K562 (cell line): ENCODE measurements around the gene MYH7. TPM values are rescaled to one million over a fixed set of nuclear protein-coding genes. Genes with fewer than 3 reads are reported as not detected.
A peak's percentile ranks its signal among the peaks of the same experiment; 100 is the strongest.
"Not testable (repeated sequence)": the region's sequence is repeated elsewhere in the genome, so short reads cannot be mapped to it uniquely, and the experiment has no call there.

Experiments used
- ATAC-seq: fragments of 200-7000 bp; cut with Tn5 transposase; 3 replicates; pipeline ENCODE4 v1.9.1; 2020; ENCODE audit warnings: moderate library complexity
- BruUV-seq: library from RNA; stranded (reverse); fragments of 400-500 nt; replicated peaks from 2 replicates; lab custom pipeline; 2021; lab: Mats Ljungman, UMichigan
- CTCF ChIA-PET: fragments of 300-600 bp; formaldehyde crosslinking; extraction: SDS; loops from one replicate; lab custom pipeline; 2021; ENCODE audit warnings: low intra/inter-chr PET ratio; lab: Yijun Ruan, JAX
- POLR2A ChIA-PET: fragments of 300-600, 350-650 bp; sonication (Branson Sonifier 250); formaldehyde crosslinking; extraction: SDS; loops from one replicate; lab custom pipeline; 2021; ENCODE audit warnings: antibody characterized with exemption, inconsistent platforms; lab: Yijun Ruan, JAX
- DNase-seq, 4 experiments: peaks; one replicate each; pipeline versions ENCODE4 v3.0.0 to v3.0.0-alpha.2; 2011 to 2018; ENCODE audit warnings: low spot score in 3 of 4, mixed read lengths in 3 of 4; ENCODE audit errors: extremely low read depth in 1 of 4
- FAIRE-seq: peaks from 2 replicates; lab custom pipeline; 2011; peaks lifted over from hg19 to GRCh38; lab: Jason Lieb, UNC
- H2AFZ ChIP-seq: 2 replicates; pipeline ENCODE4 v1.6.0; 2011; ENCODE audit warnings: low read depth, low read length, control low read depth, inconsistent platforms
- H3K27ac ChIP-seq: fragments of 200-600 bp; 3 replicates; pipeline ENCODE4 v1.8.0; 2011; ENCODE audit warnings: low read depth, mild to moderate bottlenecking, control low read depth, inconsistent platforms, low read length, moderate library complexity, mixed read lengths; ENCODE audit errors: extremely low read depth
- H3K27me3 ChIP-seq, 2 experiments: fragments of 300-600 bp in 1 of 2; 2 replicates in 1 of 2; 3 replicates in 1 of 2; pipeline versions ENCODE4 v1.6.0 to v1.8.0; 2011; ENCODE audit warnings: inconsistent platforms in 2 of 2, low read length in 2 of 2, mild to moderate bottlenecking in 1 of 2, mixed read lengths in 1 of 2, moderate library complexity in 1 of 2; ENCODE audit not compliant: control insufficient read depth in 2 of 2, insufficient read depth in 2 of 2
- H3K36me3 ChIP-seq: fragments of 300-600 bp; 3 replicates; pipeline ENCODE4 v1.8.0; 2011; ENCODE audit warnings: mild to moderate bottlenecking, low read length, inconsistent platforms; ENCODE audit not compliant: control insufficient read depth, insufficient read depth
- H3K4me1 ChIP-seq, 2 experiments: fragments of 200-600 bp in 1 of 2; replicated peaks in 1 of 2; 2 replicates in 1 of 2; 3 replicates in 1 of 2; pipeline versions ENCODE4 v1.5.1 to v1.8.0; 2011; ENCODE audit warnings: inconsistent platforms in 2 of 2, low read length in 2 of 2, mild to moderate bottlenecking in 1 of 2, mixed read lengths in 1 of 2, moderate library complexity in 1 of 2; ENCODE audit not compliant: control insufficient read depth in 2 of 2, insufficient read depth in 2 of 2
- H3K4me2 ChIP-seq: 2 replicates; pipeline ENCODE4 v1.6.1; 2011; ENCODE audit warnings: low read length, control low read depth, inconsistent platforms, mixed read lengths; ENCODE audit not compliant: insufficient read depth
- H3K4me3 ChIP-seq: fragments of 200-600 bp; sonication (generic), shearing (Covaris generic); 2 replicates; pipeline ENCODE4 v1.5.1; 2016; ENCODE audit warnings: control low read depth, inconsistent platforms
- H3K79me2 ChIP-seq: fragments of 200-600 bp; 3 replicates; pipeline ENCODE4 v1.8.0; 2011; ENCODE audit warnings: low read length, inconsistent platforms; ENCODE audit not compliant: control insufficient read depth, insufficient read depth
- H3K9ac ChIP-seq, 2 experiments: 2 replicates each; pipeline versions ENCODE4 v1.6.0 to v1.6.1; 2011; ENCODE audit warnings: low read depth in 2 of 2, low read length in 2 of 2, control low read depth in 1 of 2, inconsistent platforms in 1 of 2, mild to moderate bottlenecking in 1 of 2, mixed read lengths in 1 of 2; ENCODE audit not compliant: insufficient read depth in 1 of 2
- H3K9me1 ChIP-seq: one replicate; pipeline ENCODE4 v1.6.0; 2011; ENCODE audit warnings: inconsistent platforms, mild to moderate bottlenecking, low read length, moderate library complexity; ENCODE audit not compliant: control insufficient read depth, insufficient read depth
- H3K9me3 ChIP-seq: replicated peaks from 2 replicates; pipeline ENCODE4 v1.5.1; 2011; ENCODE audit warnings: low read depth, low read length, inconsistent platforms; ENCODE audit not compliant: control insufficient read depth, insufficient read depth
- H4K20me1 ChIP-seq: replicated peaks from 2 replicates; pipeline ENCODE4 v1.6.1; 2011; ENCODE audit warnings: low read length, inconsistent platforms, mixed read lengths; ENCODE audit not compliant: control insufficient read depth, insufficient read depth
- BCOR ChIP-seq: fragments of 450-650 bp; IDR thresholded peaks from 2 replicates; pipeline ENCODE4 v1.6.1; 2016
- POLR3G ChIP-seq: IDR thresholded peaks from 2 replicates; pipeline ENCODE4 v1.6.1; 2011; ENCODE audit not compliant: insufficient read length, insufficient replicate concordance; ENCODE audit errors: extremely low read depth
- RBM25 ChIP-seq: fragments of 200-400 bp; formaldehyde crosslinking; IDR thresholded peaks from 2 replicates; pipeline ENCODE4 v1.6.1; 2018; ENCODE audit warnings: low read length, low read depth, moderate library complexity; ENCODE audit not compliant: severe bottlenecking
- RNF2 ChIP-seq: sonication (generic); IDR thresholded peaks from 2 replicates; pipeline ENCODE4 v1.6.1; 2016
- SFPQ ChIP-seq: fragments of 200-400 bp; formaldehyde crosslinking; IDR thresholded peaks from 2 replicates; pipeline ENCODE4 v1.6.1; 2017; ENCODE audit warnings: mild to moderate bottlenecking, low read depth, low read length, moderate library complexity
- TAF7 ChIP-seq: fragments of 450-650 bp; IDR thresholded peaks from 2 replicates; pipeline ENCODE4 v1.6.1; 2016; ENCODE audit warnings: missing genetic modification characterization, missing compliant biosample characterization
- THRAP3 ChIP-seq: fragments of 450-650 bp; IDR thresholded peaks from 2 replicates; pipeline ENCODE4 v1.6.1; 2016; ENCODE audit warnings: mild to moderate bottlenecking, inconsistent platforms, borderline replicate concordance
- WGBS: fragments of 100-300 bp; shearing (Covaris generic); methylation state at CpG from one replicate; pipeline ENCODE4 v1.1.6; 2016; ENCODE audit warnings: low coverage, mixed read lengths; ENCODE audit not compliant: insufficient coverage; ENCODE audit errors: missing lambda C conversion rate; 5-methylcytosine and 5-hydroxymethylcytosine counted together
- in situ Hi-C: fragments of 300-500 bp; cut with MboI; formaldehyde crosslinking; loops from 4 replicates; pipeline ENCODE4 v1.15.0; 2018; ENCODE audit warnings: inconsistent platforms, mixed read lengths
- intact Hi-C: fragments of 100-400 bp; cut with micrococcal nuclease; formaldehyde crosslinking; loops from 2 replicates; pipeline ENCODE4 v1.14.2; 2022
- polyA plus RNA-seq, 8 experiments: library from polyadenylated mRNA; depleted of rRNA in 4 of 8; stranded (reverse) in 5 of 8; unstranded in 3 of 8; fragments of >200 nt; fragmentation: Nextera tagmentation in 2 of 8; fragmentation: Illumina TruSeq in 1 of 8; extraction: Ambion mirVana in 2 of 8; extraction: Trizol in 1 of 8; gene quantifications; 2 replicates each; pipeline versions ENCODE4 v1.2.1 to v1.2.3, GENCODE V29; 2011 to 2014; ENCODE audit warnings: inconsistent platforms in 1 of 8, missing spikeins in 1 of 8
- total RNA-seq, 7 experiments: library from RNA; depleted of rRNA in 6 of 7; stranded (reverse); fragments of >200 nt in 6 of 7; fragmentation: Illumina TruSeq in 2 of 7; extraction: Trizol in 2 of 7; gene quantifications; 2 replicates each; pipeline versions ENCODE4 v1.2.1 to v1.2.3, GENCODE V29; 2011 to 2021; ENCODE audit warnings: low replicate concordance in 1 of 7

The MYH7 gene
- total and polyA plus RNA-seq, 9 of the 15 experiments (the other 6 are each of a cell fraction or from before 2014, with no cell fraction given): not detected

GRCh38 chr14:23387916-23388882 is 47.3 kb downstream of the MYH7 start (continued):
- TF ChIP-seq POLR3G: no peak

- Histone ChIP-seq H3K9ac (no peak overlapping the region), H3K27ac (no peak overlapping the region), H3K36me3 (no peaks in the 10 kb centered on the region), H3K4me2 (no peak overlapping the region), H4K20me1 (no peaks in the 10 kb centered on the region), H3K9me1 (no peaks in the 10 kb centered on the region), H3K27me3 (peaks cover 24 to 73% of the 10 kb centered on the region in 2 experiments; a peak in 4 of 5 replicates), H3K4me3 (no peak overlapping the region), H3K79me2 (no peaks in the 10 kb centered on the region), H3K9me3 (no peaks in the 10 kb centered on the region), H3K4me1 (peaks cover 0 to 11% of the 10 kb centered on the region in 2 experiments; a peak in 2 of 5 replicates), H2AFZ (no peak overlapping the region)
- ChIA-PET POLR2A (interaction anchor here (0.6 to 0.9 kb wide), 2 partner anchors 26 to 823 kb away, joined by 3 read pairs; no protein-coding TSS in a partner anchor), CTCF (no interaction called here)
- TF ChIP-seq TAF7 (tag) (no peak), RNF2 (no peak), RBM25 (peak; percentile 82), THRAP3 (no peak), SFPQ (no peak), BCOR (peak; percentile 64)
- DNase-seq (no peak), FAIRE-seq (no peak), ATAC-seq (no peak)
- in situ Hi-C loops: loop anchor here (10.0 kb wide), 1 partner anchor 122 kb away; no protein-coding TSS in a partner anchor
- intact Hi-C loops: no loop called here
- BruUV-seq: no TSS peak
- 0% methylated on average over 1 of the region's 1 CpG for WGBS
Observed at GRCh38 chr14:23386999-23387398, 48.5 kb downstream of the MYH7 start.

- H3K4me1 ChIP-seq: peaks cover 0 to 11% of the 10 kb centered on the region in 2 experiments; a peak in 2 of 5 replicates
- H3K4me2 ChIP-seq: not testable (repeated sequence)
Observed at GRCh38 chr14:23386266-23386657, 49.2 kb downstream of the MYH7 start.

More at GRCh38 chr14:23386266-23386657, 49.2 kb downstream of the MYH7 start:
- H3K9ac ChIP-seq, H3K9me3 ChIP-seq, H3K79me2 ChIP-seq, ATAC-seq, FAIRE-seq, H4K20me1 ChIP-seq, H3K4me3 ChIP-seq, H3K9me1 ChIP-seq, BruUV-seq, DNase-seq, CTCF ChIA-PET, H3K27ac ChIP-seq, intact Hi-C loops, H3K36me3 ChIP-seq, H2AFZ ChIP-seq: not testable (repeated sequence)
- in situ Hi-C loops: loop anchor here (10.0 kb wide), 1 partner anchor 121 kb away; no protein-coding TSS in a partner anchor
- H3K27me3 ChIP-seq: peaks cover 24 to 69% of the 10 kb centered on the region in 2 experiments; a peak in 4 of 5 replicates
- 15% methylated on average over 13 of the region's 17 CpGs for WGBS
- POLR2A ChIA-PET: interaction anchor here (1.6 kb wide), 1 partner anchor 60 kb away, joined by 5 read pairs; no protein-coding TSS in a partner anchor
